Activated T-cell treated with anti-CD3 and anti-CD28 coated beads, Interleukin-2, amount 50 U/mL, for 72 hours (primary cell): ENCODE results near the gene SYT17. TPM values are rescaled to one million over a fixed set of nuclear protein-coding genes. Genes with fewer than 3 reads are reported as not detected.

ENCODE experiments used
- ATAC-seq, 2 donors: fragments of 150-1000 bp; cut with Tn5 transposase; replicated peaks in 1 of 2; 2 replicates each; pipeline ENCODE4 v1.10.0; 2021; ENCODE audit warnings: moderate library complexity in 2 of 2, mild to moderate bottlenecking in 1 of 2
- DNase-seq, 2 donors: peaks; one replicate each; pipeline ENCODE4 v3.0.0; 2021 to 2022; ENCODE audit warnings: mixed read lengths in 1 of 2
- H3K27ac Mint-ChIP-seq: one replicate; pipeline ENCODE4 v1.8.0; 2022; ENCODE audit warnings: mild to moderate bottlenecking, moderate library complexity, mixed read lengths
- H3K27me3 Mint-ChIP-seq: one replicate; pipeline ENCODE4 v1.8.0; 2022; ENCODE audit warnings: low read depth, mixed read lengths
- H3K36me3 Mint-ChIP-seq, 2 donors: one replicate each; pipeline ENCODE4 v1.8.0; 2022; ENCODE audit warnings: mixed read lengths in 2 of 2, mild to moderate bottlenecking in 1 of 2; ENCODE audit not compliant: insufficient read depth in 2 of 2
- H3K4me1 Mint-ChIP-seq: one replicate; pipeline ENCODE4 v1.8.0; 2022; ENCODE audit warnings: low read depth, mixed read lengths
- H3K4me3 Mint-ChIP-seq, 2 donors: one replicate each; pipeline ENCODE4 v1.8.0; 2022; ENCODE audit warnings: mild to moderate bottlenecking in 2 of 2, mixed read lengths in 2 of 2, moderate library complexity in 2 of 2
- H3K9me3 Mint-ChIP-seq, 2 donors: one replicate each; pipeline ENCODE4 v1.8.0; 2022; ENCODE audit warnings: mixed read lengths in 2 of 2
- total RNA-seq, 2 donors: library from RNA; stranded (reverse); gene quantifications; one replicate each; pipeline ENCODE4 v1.2.3, GENCODE V29; 2022

SYT17 gene
- total RNA-seq, 2 donors from 2014 or later: 0.36 to 0.39 TPM

- no peaks in the 10 kb centered on the region for H3K9me3 Mint-ChIP-seq
- peaks cover 5% of the 10 kb centered on the region for H3K27me3 Mint-ChIP-seq
- DNase-seq: no peak
- no peak overlapping the region for H3K4me3 Mint-ChIP-seq
- no peak overlapping the region for H3K27ac Mint-ChIP-seq
- no peak for ATAC-seq
- H3K4me1 Mint-ChIP-seq: peaks cover 35% of the 10 kb centered on the region
- H3K36me3 Mint-ChIP-seq: no peaks in the 10 kb centered on the region
Observed at GRCh38 chr16:19132898-19133297, 35.1 kb upstream of the SYT17 start.

GRCh38 chr16:19133600-19133999, 34.4 kb upstream of the SYT17 start:
- Mint-ChIP-seq H3K9me3 (no peaks in the 10 kb centered on the region), H3K4me1 (peaks cover 28% of the 10 kb centered on the region), H3K4me3 (no peak overlapping the region), H3K27me3 (peaks cover 12% of the 10 kb centered on the region), H3K27ac (no peak overlapping the region), H3K36me3 (no peaks in the 10 kb centered on the region)
- ATAC-seq (no peak), DNase-seq (no peak)

- no peak for ATAC-seq
- Mint-ChIP-seq H3K9me3 (no peaks in the 10 kb centered on the region), H3K27me3 (peaks cover 24% of the 10 kb centered on the region), H3K4me3 (no peak overlapping the region), H3K4me1 (peaks cover 14% of the 10 kb centered on the region), H3K27ac (no peak overlapping the region), H3K36me3 (no peaks in the 10 kb centered on the region)
- no peak for DNase-seq
Observed at GRCh38 chr16:19135201-19135842, 32.7 kb upstream of the SYT17 start.

GRCh38 chr16:19135896-19136438, 32.1 kb upstream of the SYT17 start:
- H3K9me3 Mint-ChIP-seq: no peaks in the 10 kb centered on the region
- H3K27me3 Mint-ChIP-seq: peaks cover 30% of the 10 kb centered on the region
- DNase-seq (no peak), ATAC-seq (no peak)
- H3K27ac Mint-ChIP-seq: no peak overlapping the region
- H3K4me1 Mint-ChIP-seq: peaks cover 7% of the 10 kb centered on the region
- no peak overlapping the region for H3K4me3 Mint-ChIP-seq
- no peaks in the 10 kb centered on the region for H3K36me3 Mint-ChIP-seq

- no peak overlapping the region for H3K4me3 Mint-ChIP-seq
- no peak for DNase-seq
- ATAC-seq: peak in 1 of 2 donors; percentile 17
- H3K9me3 Mint-ChIP-seq: no peaks in the 10 kb centered on the region
- H3K4me1 Mint-ChIP-seq: peaks cover under 1% of the 10 kb centered on the region
- no peak overlapping the region for H3K27ac Mint-ChIP-seq
- no peaks in the 10 kb centered on the region for H3K36me3 Mint-ChIP-seq
- H3K27me3 Mint-ChIP-seq: peaks cover 30% of the 10 kb centered on the region
Observed at GRCh38 chr16:19136549-19137196, 31.4 kb upstream of the SYT17 start.

GRCh38 chr16:19137201-19138128, 30.6 kb upstream of the SYT17 start:
- ATAC-seq (peak in 1 of 2 donors; percentile 21), DNase-seq (no peak)
- Mint-ChIP-seq H3K9me3 (no peaks in the 10 kb centered on the region), H3K27ac (no peak overlapping the region), H3K36me3 (no peaks in the 10 kb centered on the region), H3K4me3 (no peak overlapping the region), H3K4me1 (no peaks in the 10 kb centered on the region), H3K27me3 (peaks cover 30% of the 10 kb centered on the region)

GRCh38 chr16:19138601-19139000, 29.4 kb upstream of the SYT17 start:
- no peak for ATAC-seq
- no peak overlapping the region for H3K4me3 Mint-ChIP-seq
- H3K9me3 Mint-ChIP-seq: no peaks in the 10 kb centered on the region
- H3K36me3 Mint-ChIP-seq: no peaks in the 10 kb centered on the region
- H3K27me3 Mint-ChIP-seq: peaks cover 30% of the 10 kb centered on the region
- no peak overlapping the region for H3K27ac Mint-ChIP-seq
- no peaks in the 10 kb centered on the region for H3K4me1 Mint-ChIP-seq
- no peak for DNase-seq

- Mint-ChIP-seq H3K27ac (no peak overlapping the region), H3K9me3 (no peaks in the 10 kb centered on the region)
- no peak for DNase-seq
Observed at GRCh38 chr16:19139436-19140091, 28.5 kb upstream of the SYT17 start.

GRCh38 chr16:19140396-19140795, 27.6 kb upstream of the SYT17 start:
- no peak for ATAC-seq
- Mint-ChIP-seq H3K36me3 (no peaks in the 10 kb centered on the region), H3K27ac (no peak overlapping the region)

More at GRCh38 chr16:19139436-19140091, 28.5 kb upstream of the SYT17 start:
- Mint-ChIP-seq H3K4me1 (no peaks in the 10 kb centered on the region), H3K4me3 (no peak overlapping the region), H3K36me3 (no peaks in the 10 kb centered on the region), H3K27me3 (peaks cover 30% of the 10 kb centered on the region)
- ATAC-seq: no peak

GRCh38 chr16:19142939-19143598, 25.0 kb upstream of the SYT17 start:
- Mint-ChIP-seq H3K27me3 (peaks cover 28% of the 10 kb centered on the region), H3K4me3 (no peak overlapping the region), H3K27ac (no peak overlapping the region), H3K36me3 (no peaks in the 10 kb centered on the region), H3K4me1 (no peaks in the 10 kb centered on the region), H3K9me3 (peaks cover 0 to under 1% of the 10 kb centered on the region in 2 donors)
- no peak for DNase-seq
- no peak for ATAC-seq

More at GRCh38 chr16:19140396-19140795, 27.6 kb upstream of the SYT17 start:
- no peak for DNase-seq
- H3K4me1 Mint-ChIP-seq: no peaks in the 10 kb centered on the region
- H3K27me3 Mint-ChIP-seq: peaks cover 30% of the 10 kb centered on the region
- no peaks in the 10 kb centered on the region for H3K9me3 Mint-ChIP-seq
- H3K4me3 Mint-ChIP-seq: no peak overlapping the region

GRCh38 chr16:19143599-19143956, 24.5 kb upstream of the SYT17 start:
- H3K36me3 Mint-ChIP-seq: no peaks in the 10 kb centered on the region
- no peak overlapping the region for H3K27ac Mint-ChIP-seq
- H3K27me3 Mint-ChIP-seq: peaks cover 25% of the 10 kb centered on the region
- ATAC-seq: no peak
- peaks cover under 1 to 4% of the 10 kb centered on the region in 2 donors for H3K9me3 Mint-ChIP-seq
- DNase-seq: no peak
- no peak overlapping the region for H3K4me3 Mint-ChIP-seq
- no peaks in the 10 kb centered on the region for H3K4me1 Mint-ChIP-seq

- DNase-seq (no peak), ATAC-seq (no peak)
- Mint-ChIP-seq H3K4me1 (no peaks in the 10 kb centered on the region), H3K9me3 (peaks cover 3 to 4% of the 10 kb centered on the region in 2 donors), H3K4me3 (no peak overlapping the region), H3K36me3 (peaks cover 0 to 1% of the 10 kb centered on the region in 2 donors), H3K27ac (no peak overlapping the region), H3K27me3 (peaks cover 16% of the 10 kb centered on the region)
Observed at GRCh38 chr16:19145010-19145409, 23.0 kb upstream of the SYT17 start.
